HG03520 (cell line): ENCODE results near the gene MYOZ2.
A peak's percentile ranks its signal among the peaks of the same experiment; 100 is the strongest.

Experiments
- ATAC-seq: cut with Tn5 transposase; IDR thresholded peaks from one replicate; pipeline ENCODE4 v1.9.1; 2021; ENCODE audit warnings: mild to moderate bottlenecking, moderate library complexity; ENCODE audit not compliant: unreplicated experiment

MYOZ2 gene

DNA sequence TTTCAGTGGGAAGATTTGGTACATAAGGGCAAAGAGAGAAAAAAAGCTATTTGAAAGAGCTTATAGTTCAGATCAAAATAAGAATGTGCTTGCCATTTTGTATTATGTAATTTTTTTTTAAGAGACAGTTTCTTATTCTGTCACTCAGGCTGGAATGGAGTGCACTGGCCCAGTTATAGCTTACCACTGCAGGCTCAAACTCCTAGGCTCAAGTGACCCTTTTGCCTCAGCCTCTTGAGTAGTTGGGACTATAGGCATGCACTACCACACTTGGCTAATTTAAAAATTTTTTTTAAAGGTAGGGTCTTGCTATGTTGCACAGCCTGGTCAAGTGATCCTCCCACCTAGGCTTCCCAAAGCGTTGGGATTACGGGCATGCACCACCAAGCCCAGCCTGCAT, 54.7 kb downstream of the MYOZ2 start:
- no peak for ATAC-seq

- no peak for ATAC-seq
These were observed 55.9 kb downstream of the MYOZ2 start for GRCh38 chr4:119191505-119191904.

- no peak for ATAC-seq
These were observed 62.2 kb downstream of the MYOZ2 start for GRCh38 chr4:119197772-119198212.

- ATAC-seq = no peak
These were observed 69.3 kb downstream of the MYOZ2 start for GRCh38 chr4:119204916-119205315.

GRCh38 chr4:119205690-119206089, 70.1 kb downstream of the MYOZ2 start:
- no peak for ATAC-seq

DNA sequence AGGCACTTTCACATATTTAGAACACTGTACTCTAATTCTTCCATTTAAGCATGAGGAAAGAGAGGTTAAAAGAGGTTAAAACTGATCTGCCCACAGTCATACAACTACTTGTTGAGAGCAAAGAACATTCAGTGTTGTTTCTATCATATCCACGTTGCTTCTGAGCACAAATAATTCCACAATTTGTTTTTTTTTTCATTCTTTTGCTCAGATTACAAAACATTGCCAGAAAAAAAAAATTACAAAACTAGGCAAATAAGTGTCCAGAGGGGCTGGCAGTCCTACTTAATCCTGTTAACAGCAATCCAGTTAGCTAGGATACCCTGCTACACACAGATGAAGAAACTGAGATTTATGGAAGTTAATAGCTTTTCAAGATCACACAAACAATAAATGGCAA, 70.5 kb downstream of the MYOZ2 start:
- no peak for ATAC-seq

- no peak for ATAC-seq
These were observed 71.4 kb downstream of the MYOZ2 start for GRCh38 chr4:119207051-119207450.

DNA sequence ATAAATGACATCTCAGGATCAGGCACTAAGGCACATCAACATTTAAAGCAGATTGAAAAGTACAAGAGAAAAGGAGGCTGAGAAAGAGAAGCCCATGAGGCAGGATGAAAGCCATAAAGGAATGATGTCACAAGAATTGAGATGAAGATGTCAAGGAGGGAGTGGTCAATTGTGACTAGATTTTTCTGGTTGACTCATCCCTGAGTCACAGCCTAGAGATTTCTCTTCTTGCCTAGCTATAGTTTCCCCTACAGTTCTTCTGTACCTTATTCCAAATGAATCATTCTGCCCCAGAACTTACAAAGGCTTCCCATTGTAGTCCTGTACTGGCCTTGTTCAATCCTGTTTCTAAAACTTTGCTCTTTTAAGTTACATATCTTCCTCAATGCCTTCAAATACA, 73.4 kb downstream of the MYOZ2 start:
- ATAC-seq = no peak

DNA sequence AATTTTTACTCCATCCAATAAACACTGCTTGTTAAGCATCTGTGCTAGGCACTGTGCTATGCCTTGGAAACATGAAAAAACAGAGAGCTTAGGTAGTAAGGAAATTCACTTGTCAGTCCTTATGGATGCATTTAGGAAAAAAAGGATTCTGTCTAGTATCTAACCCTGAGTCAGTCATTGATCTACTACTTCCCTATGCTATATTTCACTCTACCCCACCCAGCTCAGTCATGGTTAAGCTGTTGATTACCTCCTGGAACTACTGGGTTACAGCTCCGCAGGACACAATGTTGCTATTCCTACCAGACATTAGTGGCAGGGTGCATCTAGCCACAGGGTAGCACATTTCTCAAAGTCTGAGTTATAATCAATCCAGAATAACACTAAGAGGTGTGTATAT, 74.0 kb downstream of the MYOZ2 start:
- ATAC-seq = no peak

DNA sequence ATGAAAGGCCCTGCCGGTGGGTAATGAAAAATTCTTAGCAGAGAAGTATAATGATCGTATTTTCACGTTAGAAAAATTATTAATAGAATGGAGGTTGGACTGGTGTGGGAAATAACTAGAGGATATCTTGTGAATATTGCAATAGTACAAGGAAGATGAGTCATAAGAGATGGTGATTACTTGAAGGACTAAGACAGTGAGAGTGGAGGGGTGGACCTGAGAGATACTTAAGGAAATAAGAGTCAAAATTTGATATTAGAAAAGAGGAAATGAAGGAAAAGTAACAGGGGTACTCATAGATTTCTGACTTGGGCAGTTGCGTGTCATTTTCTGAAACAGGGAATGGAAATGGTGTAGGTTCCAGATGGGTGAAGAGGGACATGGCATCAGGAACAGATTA, 75.1 kb downstream of the MYOZ2 start:
- ATAC-seq = no peak

DNA sequence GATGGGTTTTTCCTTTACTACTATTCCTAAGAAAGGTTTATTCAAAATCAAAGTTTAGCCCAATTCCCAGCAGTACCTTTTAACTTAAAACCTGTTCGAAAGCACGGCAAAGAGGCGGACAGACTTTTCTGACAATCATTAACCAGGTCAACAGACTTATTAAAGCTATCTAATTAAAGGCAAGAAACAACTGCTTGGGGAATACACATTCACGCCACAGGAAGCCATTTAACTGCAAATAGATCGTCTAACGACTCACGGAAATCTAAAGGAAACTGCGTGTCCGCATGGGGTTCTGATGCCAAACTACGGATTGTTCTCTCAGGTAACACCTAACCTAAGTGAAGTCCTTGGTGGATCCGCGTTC, 76.2 kb downstream of the MYOZ2 start:
- ATAC-seq = peak; percentile 18

DNA sequence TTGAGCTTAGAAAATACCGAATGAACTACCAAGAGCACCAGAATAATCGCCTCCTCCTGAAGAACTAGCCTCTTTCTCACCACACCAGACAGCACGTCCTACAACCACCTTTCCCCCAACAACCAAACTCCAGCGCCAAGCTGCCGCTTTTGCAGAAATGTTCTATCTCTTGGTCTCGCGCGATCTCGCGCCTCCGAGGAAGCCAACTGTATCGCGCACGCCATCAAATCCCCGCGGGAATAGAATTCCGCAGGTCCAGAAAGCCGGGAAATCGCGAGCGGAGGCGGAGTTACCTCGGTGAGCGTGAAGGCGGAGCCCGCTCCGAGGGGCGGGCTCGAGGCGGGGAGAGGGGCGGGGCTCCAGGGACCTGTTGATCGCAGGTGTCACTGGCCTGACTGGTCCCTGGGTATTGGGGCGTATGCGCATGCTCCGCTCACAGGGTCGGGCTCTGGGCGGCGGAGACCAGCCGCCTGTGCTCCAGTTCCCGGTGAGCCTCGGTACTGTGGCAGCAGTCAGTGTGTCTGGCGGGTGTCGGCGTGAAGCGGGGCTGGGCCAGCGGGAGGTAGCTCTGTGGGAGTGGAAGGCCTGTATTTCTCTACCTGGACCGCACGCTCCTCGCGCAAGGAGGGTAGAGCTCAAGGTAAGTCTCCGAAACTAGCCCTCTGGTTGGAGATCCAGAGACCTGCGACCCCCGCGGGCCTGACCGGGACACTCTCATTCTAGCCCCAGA, 76.8 kb downstream of the MYOZ2 start, which contains the start of gene USP53:
USP53 (plus strand) TSS at position 480 of the 730 bp plus-strand sequence. CDS start 27,047 bp downstream, outside the sequence.
- ATAC-seq = peak; percentile 93

- peak; percentile 36 for ATAC-seq
These were observed 77.5 kb downstream of the MYOZ2 start for GRCh38 chr4:119212964-119213606.

DNA sequence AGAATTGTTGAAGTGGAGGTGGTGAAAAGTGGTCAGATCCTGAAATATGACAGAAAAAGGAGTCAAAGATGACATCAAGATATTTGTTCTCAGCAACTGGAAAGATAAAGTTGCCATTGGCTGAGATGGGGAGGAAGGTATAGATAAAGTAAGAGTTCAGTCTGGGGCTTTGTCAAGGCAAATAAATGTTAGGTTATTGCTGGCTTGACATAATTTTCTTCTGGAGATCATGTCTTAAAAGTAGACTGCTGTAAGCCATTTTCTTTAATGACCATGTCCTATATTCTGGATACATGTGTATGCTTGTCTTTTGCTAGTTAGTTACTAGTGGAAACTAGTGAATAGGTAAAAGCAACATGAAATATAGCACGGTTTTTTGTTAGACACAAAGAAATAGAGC, 82.5 kb downstream of the MYOZ2 start:
- no peak for ATAC-seq

DNA sequence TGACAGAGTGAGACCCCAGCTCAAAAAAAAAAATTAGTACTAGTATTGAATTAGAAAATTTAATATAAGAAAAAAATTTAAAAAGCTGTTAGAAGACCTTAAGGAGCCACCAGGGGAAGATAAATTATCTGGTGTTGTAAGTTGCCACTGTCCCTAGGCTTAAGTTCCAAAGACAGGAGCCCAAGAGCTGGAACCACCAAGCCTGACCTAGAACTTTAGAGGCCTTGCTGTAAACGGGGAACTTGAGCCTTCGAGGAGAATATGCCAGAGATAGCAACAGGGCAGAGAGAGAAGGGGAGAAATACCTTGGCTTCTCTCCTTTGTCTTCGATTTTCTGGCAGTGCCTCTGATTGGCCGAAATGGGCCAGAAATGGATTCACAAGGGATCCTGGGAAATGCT, 85.8 kb downstream of the MYOZ2 start:
- no peak for ATAC-seq

DNA sequence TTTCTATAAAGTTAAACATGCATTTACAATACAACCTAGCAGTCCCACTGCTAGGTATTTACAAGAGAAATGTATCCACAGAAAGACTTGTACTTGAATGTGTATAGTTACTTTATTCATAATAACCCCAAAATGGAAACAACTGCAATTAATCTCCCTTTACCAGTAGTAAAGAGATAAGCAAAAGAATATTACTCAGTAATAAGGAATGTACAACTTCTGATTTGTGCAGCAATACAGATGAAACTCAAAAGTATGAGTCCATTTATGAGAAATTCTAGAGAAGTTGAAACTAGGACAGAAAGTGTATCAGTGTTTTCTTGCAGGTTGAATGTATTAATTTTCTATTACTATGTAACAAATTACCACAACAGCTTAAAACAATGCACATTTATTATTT, 92.1 kb downstream of the MYOZ2 start:
- no peak for ATAC-seq

GRCh38 chr4:119228406-119228805, 92.8 kb downstream of the MYOZ2 start:
- ATAC-seq = no peak

- ATAC-seq = no peak
These were observed 94.5 kb downstream of the MYOZ2 start for GRCh38 chr4:119229908-119230687.

DNA sequence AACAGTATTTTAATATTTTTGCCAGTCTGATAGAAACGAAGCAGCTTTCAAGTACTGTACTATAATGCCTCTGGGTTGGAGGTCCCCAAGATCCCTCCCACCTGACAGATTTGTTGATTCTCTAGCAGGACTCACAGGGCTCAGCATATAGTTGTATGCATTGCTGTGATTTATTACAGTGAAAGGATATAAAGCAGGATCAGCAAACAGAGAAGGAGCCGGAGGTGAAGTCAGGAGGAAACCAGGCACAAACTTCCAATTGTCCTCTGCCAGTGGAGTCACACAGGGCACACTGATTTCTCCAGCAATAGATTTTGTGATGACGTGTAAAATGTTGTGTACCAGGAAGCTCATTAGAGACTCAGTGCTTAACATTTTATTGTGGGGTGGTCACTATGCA, 95.9 kb downstream of the MYOZ2 start:
- no peak for ATAC-seq

GRCh38 chr4:119232286-119232685, 96.7 kb downstream of the MYOZ2 start:
- no peak for ATAC-seq

- no peak for ATAC-seq
These were observed 97.6 kb downstream of the MYOZ2 start for GRCh38 chr4:119233191-119233590.

DNA sequence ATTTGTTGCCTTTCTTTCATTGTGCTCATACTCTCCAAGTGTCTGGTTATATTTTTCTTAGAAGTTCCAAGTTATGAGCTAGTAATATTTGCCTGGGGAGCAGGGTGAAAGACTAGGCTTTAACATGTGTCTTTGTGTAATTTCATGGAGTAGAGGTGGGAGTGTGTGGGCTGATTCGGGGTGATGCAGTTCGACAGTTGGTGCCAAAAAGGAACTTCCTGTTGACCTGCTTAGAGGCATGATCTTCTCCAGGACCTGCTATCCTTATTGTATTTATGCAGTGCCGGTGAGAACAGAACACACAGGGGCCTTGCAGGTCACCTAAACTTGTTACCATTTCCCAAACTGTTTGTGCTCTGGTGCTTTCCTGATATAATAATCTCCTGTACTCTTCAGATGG, 98.1 kb downstream of the MYOZ2 start:
- ATAC-seq = no peak
